Gastrocnemius medialis (tissue), 4 donors: ENCODE measurements around the gene LMO7. TPM values are rescaled to one million over a fixed set of nuclear protein-coding genes. Genes with fewer than 3 reads are reported as not detected.
A peak's percentile ranks its signal among the peaks of the same experiment; 100 is the strongest.

Experiments used
- ATAC-seq, 2 donors: fragments of 150-250 bp; one replicate each; pipeline ENCODE4 v1.9.1; 2016
- DNase-seq, 2 donors: peaks; one replicate each; pipeline ENCODE4 v3.0.0-alpha.2; 2019
- H3K27ac ChIP-seq, 4 donors: fragments of 200-600 bp; sonication (generic); 1 replicate in 1 of 4; 2 replicates in 3 of 4; pipeline ENCODE4 v1.5.1; 2016 to 2018; ENCODE audit warnings: mild to moderate bottlenecking in 2 of 4, moderate library complexity in 1 of 4
- H3K27me3 ChIP-seq, 3 donors: fragments of 200-600 bp; sonication (generic) in 2 of 3; 1 replicate in 1 of 3; 2 replicates in 2 of 3; pipeline versions ENCODE4 v1.5.1 to v1.6.0; 2016 to 2019; ENCODE audit warnings: mild to moderate bottlenecking in 1 of 3, moderate library complexity in 1 of 3
- H3K36me3 ChIP-seq, 2 donors: fragments of 200-600 bp; sonication (generic) in 1 of 2; one replicate each; pipeline ENCODE4 v1.5.1; 2017 to 2018
- H3K4me1 ChIP-seq, 2 donors: fragments of 200-600 bp; sonication (generic) in 1 of 2; one replicate each; pipeline ENCODE4 v1.5.1; 2016 to 2017; ENCODE audit warnings: mild to moderate bottlenecking in 2 of 2
- H3K4me3 ChIP-seq, 4 donors: fragments of 200-600 bp; sonication (generic) in 3 of 4; 1 replicate in 1 of 4; 2 replicates in 3 of 4; pipeline ENCODE4 v1.5.1; 2016 to 2019; ENCODE audit warnings: mild to moderate bottlenecking in 2 of 4
- H3K9me3 ChIP-seq, 3 donors: fragments of 200-600 bp; sonication (generic) in 2 of 3; 1 replicate in 1 of 3; 2 replicates in 2 of 3; pipeline ENCODE4 v1.5.1; 2016 to 2019
- CTCF ChIP-seq, 5 experiments: fragments of 450-650 bp in 3 of 5; fragments of 200-600 bp in 2 of 5; sonication (generic) in 2 of 5; IDR thresholded peaks in 4 of 5; conservative IDR thresholded peaks in 1 of 5; 1 replicate in 4 of 5; 2 replicates in 1 of 5; pipeline ENCODE4 v1.5.1; 2016 to 2019; ENCODE audit warnings: antibody characterized with exemption in 5 of 5, mild to moderate bottlenecking in 3 of 5, moderate library complexity in 3 of 5
- POLR2A ChIP-seq, 2 donors: fragments of 450-650 bp; IDR thresholded peaks; one replicate each; pipeline ENCODE4 v1.6.1; 2017; ENCODE audit warnings: antibody characterized with exemption in 2 of 2, mild to moderate bottlenecking in 2 of 2, moderate library complexity in 2 of 2
- in situ Hi-C, 4 donors: fragments of 200-750 bp; cut with MboI; loops; one replicate each; pipeline versions ENCODE4 v1.15.0 to v1.8.0; 2017; ENCODE audit warnings: low sequenced_read_pairs in 4 of 4
- intact Hi-C: fragments of 100-400 bp; cut with DNase I; formaldehyde crosslinking; loops from one replicate; pipeline ENCODE4 v1.15.1; 2023; ENCODE audit warnings: low total_unique reads
- total RNA-seq, 4 donors: library from RNA; depleted of rRNA; stranded (reverse); fragments of >200 nt; gene quantifications; one replicate each; pipeline versions ENCODE4 v1.1.0 to v1.2.3, GENCODE V29; 2016

LMO7 gene
- total RNA-seq, 4 donors from 2014 or later: 68.3 to 134 (median 95.9) TPM

DNA sequence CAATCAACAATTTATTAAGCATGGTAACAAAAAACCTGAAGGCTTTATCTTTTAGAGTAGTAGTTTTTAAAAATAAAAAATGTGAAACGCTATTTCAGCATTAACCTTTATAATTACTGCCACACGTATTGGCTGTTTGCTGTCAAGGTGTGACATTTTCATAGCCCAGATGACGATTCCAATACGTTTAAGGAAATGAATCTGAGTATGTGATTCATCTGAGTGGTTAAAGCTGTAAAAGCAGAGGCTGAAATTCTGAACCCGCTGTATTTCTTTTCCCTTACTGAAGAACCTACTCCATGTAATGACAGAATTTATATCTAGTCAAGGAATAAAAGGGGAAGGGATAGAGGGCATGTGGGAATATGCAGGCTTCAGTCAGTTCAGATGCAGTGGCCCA lies 166.0 kb downstream of the LMO7 start:
- in situ Hi-C loops: no loop called here

GRCh38 chr13:75803164-75803611 lies 167.1 kb downstream of the LMO7 start:
- intact Hi-C loops (loop anchor here (5.0 kb wide), 1 partner anchor 41 kb away; no protein-coding TSS in a partner anchor), in situ Hi-C loops (no loop called here)
- ATAC-seq: peak in 1 of 2 donors; percentile 19
- no peaks in the 10 kb centered on the region for H3K27me3 ChIP-seq
- no peak overlapping the region for H3K4me3 ChIP-seq
- H3K27ac ChIP-seq: peak overlapping the region; percentile 37 to 59 (median 42)
- H3K36me3 ChIP-seq: peaks cover 0 to 43% of the 10 kb centered on the region in 2 donors
- peaks cover 17 to 24% of the 10 kb centered on the region in 2 donors for H3K4me1 ChIP-seq
- H3K9me3 ChIP-seq: no peaks in the 10 kb centered on the region
- DNase-seq: no peak
- no peak for TF ChIP-seq POLR2A (IDR thresholded peaks at IDR 0.05)
- no peak for TF ChIP-seq CTCF (IDR thresholded peaks at IDR 0.05 in 4 of 5, conservative IDR thresholded peaks at IDR 0.05 in 1 of 5)

More for the DNA sequence above, 166.0 kb downstream of the LMO7 start:
- H3K27ac ChIP-seq: peak overlapping the region in 2 of 4 donors; percentile 10 to 16
- no peaks in the 10 kb centered on the region for H3K9me3 ChIP-seq
- peaks cover 28 to 29% of the 10 kb centered on the region in 2 donors for H3K4me1 ChIP-seq
- ATAC-seq (no peak), DNase-seq (no peak)
- H3K36me3 ChIP-seq: peaks cover 0 to 39% of the 10 kb centered on the region in 2 donors
- no peak for TF ChIP-seq POLR2A (IDR thresholded peaks at IDR 0.05)
- no peak for TF ChIP-seq CTCF (IDR thresholded peaks at IDR 0.05 in 4 of 5, conservative IDR thresholded peaks at IDR 0.05 in 1 of 5)
- H3K27me3 ChIP-seq: no peaks in the 10 kb centered on the region
- no peak overlapping the region for H3K4me3 ChIP-seq
- intact Hi-C loops: loop anchor here (5.0 kb wide), 1 partner anchor 40 kb away; no protein-coding TSS in a partner anchor

DNA sequence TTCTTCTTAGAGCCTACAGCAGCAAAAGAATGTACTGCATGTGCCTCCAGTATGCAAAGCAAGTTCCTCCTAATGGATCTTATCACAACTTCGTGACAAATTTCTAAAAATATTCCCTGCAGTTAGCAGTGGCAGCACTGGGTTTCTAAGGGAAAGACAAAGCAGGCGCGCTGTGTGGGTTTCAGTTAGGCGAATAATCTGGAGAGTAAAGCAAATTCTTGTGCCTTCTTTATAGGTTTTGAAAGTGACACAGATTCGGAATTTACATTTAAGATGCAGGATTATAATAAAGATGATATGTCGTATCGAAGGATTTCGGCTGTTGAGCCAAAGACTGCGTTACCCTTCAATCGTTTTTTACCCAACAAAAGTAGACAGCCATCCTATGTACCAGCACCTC lies 167.9 kb downstream of the LMO7 start:
- in situ Hi-C loops (no loop called here), intact Hi-C loops (loop anchor here (5.0 kb wide), 1 partner anchor 42 kb away; no protein-coding TSS in a partner anchor)
- no peak overlapping the region for H3K4me3 ChIP-seq
- H3K36me3 ChIP-seq: peaks cover 0 to 40% of the 10 kb centered on the region in 2 donors
- ATAC-seq (peak; percentile 55 to 69), DNase-seq (no peak)
- H3K27me3 ChIP-seq: no peaks in the 10 kb centered on the region
- peaks cover 13 to 18% of the 10 kb centered on the region in 2 donors for H3K4me1 ChIP-seq
- peak overlapping the region; percentile 37 to 59 (median 44) for H3K27ac ChIP-seq
- TF ChIP-seq CTCF (IDR thresholded peaks at IDR 0.05 in 4 of 5, conservative IDR thresholded peaks at IDR 0.05 in 1 of 5) (no peak), POLR2A (IDR thresholded peaks at IDR 0.05) (no peak)
- H3K9me3 ChIP-seq: no peaks in the 10 kb centered on the region

GRCh38 chr13:75804605-75805004 lies 168.5 kb downstream of the LMO7 start:
- TF ChIP-seq POLR2A (IDR thresholded peaks at IDR 0.05): no peak
- TF ChIP-seq CTCF (IDR thresholded peaks at IDR 0.05 in 4 of 5, conservative IDR thresholded peaks at IDR 0.05 in 1 of 5): no peak
- in situ Hi-C loops: no loop called here
- ATAC-seq (no peak), DNase-seq (no peak)
- Histone ChIP-seq H3K27me3 (no peaks in the 10 kb centered on the region), H3K4me1 (peaks cover 13 to 18% of the 10 kb centered on the region in 2 donors), H3K9me3 (no peaks in the 10 kb centered on the region), H3K36me3 (peaks cover 0 to 44% of the 10 kb centered on the region in 2 donors), H3K4me3 (no peak overlapping the region), H3K27ac (peak overlapping the region; percentile 37 to 59 (median 44))
- intact Hi-C loops: loop anchor here (5.0 kb wide), 1 partner anchor 42 kb away; no protein-coding TSS in a partner anchor
